HepG2 (cell line): ENCODE results near the gene SDK1. TPM values are rescaled to one million over a fixed set of nuclear protein-coding genes. Genes with fewer than 3 reads are reported as not detected.

Source experiments
- ATAC-seq: fragments of 200-7000 bp; cut with Tn5 transposase; 3 replicates; pipeline ENCODE4 v1.9.1; 2020; ENCODE audit warnings: mild to moderate bottlenecking, moderate library complexity
- BruUV-seq: library from RNA; stranded (reverse); fragments of 400-500 nt; replicated peaks from 2 replicates; lab custom pipeline; 2021; lab: Mats Ljungman, UMichigan
- CTCF ChIA-PET: fragments of 300-600 bp; formaldehyde crosslinking; extraction: SDS; loops from one replicate; lab custom pipeline; 2021; ENCODE audit warnings: low total read pairs, inconsistent platforms, low intra/inter-chr PET ratio; lab: Yijun Ruan, JAX
- POLR2A ChIA-PET: fragments of 350-600 bp; sonication (Branson Sonifier 250); formaldehyde crosslinking; loops from one replicate; lab custom pipeline; 2020; ENCODE audit warnings: antibody characterized with exemption, inconsistent platforms; lab: Yijun Ruan, JAX
- DNase-seq: peaks from one replicate; pipeline ENCODE4 v3.0.0-alpha.2; 2015; ENCODE audit warnings: low spot score
- FAIRE-seq: peaks from 3 replicates; lab custom pipeline; 2011; peaks lifted over from hg19 to GRCh38; lab: Jason Lieb, UNC
- H2AFZ ChIP-seq: one replicate; pipeline ENCODE4 v1.6.1; 2011; ENCODE audit warnings: low read length, inconsistent platforms
- H3K27ac ChIP-seq: fragments of 300-600 bp; 3 replicates; pipeline ENCODE4 v1.8.0; 2011; ENCODE audit warnings: mixed run types, mild to moderate bottlenecking, mixed read lengths, low read length, inconsistent platforms; ENCODE audit not compliant: insufficient read depth; ENCODE audit errors: extremely low read length
- H3K27me3 ChIP-seq, 2 experiments: fragments of 200-600 bp in 1 of 2; 2 replicates in 1 of 2; 3 replicates in 1 of 2; pipeline versions ENCODE4 v1.6.0 to v1.8.0; 2011; ENCODE audit warnings: low read length in 2 of 2, mild to moderate bottlenecking in 2 of 2, moderate library complexity in 2 of 2, inconsistent platforms in 1 of 2; ENCODE audit not compliant: insufficient read depth in 2 of 2, control insufficient read depth in 1 of 2
- H3K36me3 ChIP-seq, 2 experiments: fragments of 200-600 bp in 1 of 2; replicated peaks in 1 of 2; 2 replicates in 1 of 2; 3 replicates in 1 of 2; pipeline versions ENCODE4 v1.5.1 to v1.8.0; 2011; ENCODE audit warnings: low read length in 2 of 2, inconsistent platforms in 1 of 2; ENCODE audit not compliant: insufficient read depth in 2 of 2, control insufficient read depth in 1 of 2
- H3K4me1 ChIP-seq: 2 replicates; pipeline ENCODE4 v1.5.1; 2012; ENCODE audit warnings: low read length, inconsistent platforms; ENCODE audit not compliant: insufficient read depth
- H3K4me2 ChIP-seq: 2 replicates; pipeline ENCODE4 v1.6.0; 2011; ENCODE audit warnings: low read depth, low read length, inconsistent platforms
- H3K4me3 ChIP-seq, 3 experiments: fragments of 200-600 bp in 1 of 3; sonication (generic), shearing (Covaris generic) in 1 of 3; replicated peaks in 1 of 3; 2 replicates each; pipeline ENCODE4 v1.5.1; 2011 to 2016; ENCODE audit warnings: low read length in 3 of 3, inconsistent platforms in 2 of 3, low read depth in 2 of 3, mild to moderate bottlenecking in 2 of 3, control low read depth in 1 of 3, mixed read lengths in 1 of 3; ENCODE audit not compliant: insufficient read depth in 1 of 3
- H3K79me2 ChIP-seq: one replicate; pipeline ENCODE4 v1.6.1; 2011; ENCODE audit warnings: low read length, inconsistent platforms; ENCODE audit not compliant: insufficient read depth
- H3K9ac ChIP-seq: 2 replicates; pipeline ENCODE4 v1.6.0; 2011; ENCODE audit warnings: mild to moderate bottlenecking, low read depth, low read length, inconsistent platforms; ENCODE audit not compliant: insufficient read depth
- H3K9me3 ChIP-seq: 2 replicates; pipeline ENCODE4 v1.5.1; 2012; ENCODE audit warnings: mild to moderate bottlenecking, low read length
- H4K20me1 ChIP-seq: 2 replicates; pipeline ENCODE4 v1.6.0; 2011; ENCODE audit warnings: inconsistent platforms, mild to moderate bottlenecking, low read length, moderate library complexity; ENCODE audit not compliant: insufficient read depth
- ATF4 ChIP-seq, 2 experiments: fragments of 450-650 bp in 1 of 2; sonication (generic) in 1 of 2; formaldehyde crosslinking; IDR thresholded peaks; 2 replicates each; pipeline versions ENCODE4 v1.5.0 to v1.8.0; 2020 to 2022; ENCODE audit warnings: mild to moderate bottlenecking in 1 of 2, missing genetic modification reagents in 1 of 2
- DPF2 ChIP-seq: sonication (generic); formaldehyde crosslinking; IDR thresholded peaks from 2 replicates; pipeline ENCODE4 v1.4.0; 2020; ENCODE audit warnings: mild to moderate bottlenecking, low read depth, missing genetic modification reagents, borderline replicate concordance
- ELF3 ChIP-seq: IDR thresholded peaks from 2 replicates; pipeline ENCODE4 v1.6.1; 2016; ENCODE audit warnings: missing genetic modification reagents, missing compliant biosample characterization
- JDP2 ChIP-seq: sonication (generic); formaldehyde crosslinking; IDR thresholded peaks from 2 replicates; pipeline ENCODE4 v1.8.1; 2022; ENCODE audit warnings: missing genetic modification reagents, borderline replicate concordance
- LRRFIP1 ChIP-seq: sonication (generic); formaldehyde crosslinking; conservative IDR thresholded peaks from 2 replicates; pipeline ENCODE4 v1.4.0; 2020; ENCODE audit warnings: missing genetic modification reagents
- NCOA2 ChIP-seq: sonication (generic); formaldehyde crosslinking; IDR thresholded peaks from 2 replicates; pipeline ENCODE4 v1.8.0; 2022; ENCODE audit warnings: inconsistent platforms
- NFKBIZ ChIP-seq: IDR thresholded peaks from 2 replicates; pipeline ENCODE4 v1.6.1; 2018; ENCODE audit warnings: missing genetic modification reagents, missing compliant biosample characterization
- TCF12 ChIP-seq, 2 experiments: fragments of 450-650 bp in 1 of 2; sonication (generic) in 1 of 2; formaldehyde crosslinking in 1 of 2; IDR thresholded peaks; 2 replicates each; pipeline versions ENCODE4 v1.6.1 to v1.8.0; 2017 to 2022; ENCODE audit warnings: antibody characterized with exemption in 1 of 2, mild to moderate bottlenecking in 1 of 2, missing genetic modification reagents in 1 of 2, moderate library complexity in 1 of 2
- TGIF2 ChIP-seq: IDR thresholded peaks from 2 replicates; pipeline ENCODE4 v1.6.1; 2016; ENCODE audit warnings: control low read depth, missing compliant biosample characterization
- U2AF1 ChIP-seq: fragments of 200-400 bp; formaldehyde crosslinking; optimal IDR thresholded peaks from 2 replicates; pipeline ENCODE3; 2017; ENCODE audit warnings: mild to moderate bottlenecking, low read depth, low read length
- WIZ ChIP-seq: sonication (generic); formaldehyde crosslinking; IDR thresholded peaks from 2 replicates; pipeline ENCODE4 v1.5.1; 2020; ENCODE audit warnings: mild to moderate bottlenecking, missing genetic modification reagents
- ZKSCAN1 ChIP-seq: fragments of 150-350 bp; IDR thresholded peaks from 2 replicates; pipeline ENCODE4 v1.6.1; 2014; ENCODE audit warnings: low read length
- ZNF20 ChIP-seq: sonication (generic); formaldehyde crosslinking; IDR thresholded peaks from 2 replicates; pipeline ENCODE4 v1.4.0; 2020; ENCODE audit warnings: mild to moderate bottlenecking, moderate library complexity, missing genetic modification reagents
- ZNF234 ChIP-seq: sonication (generic); formaldehyde crosslinking; conservative IDR thresholded peaks from 2 replicates; pipeline ENCODE4 v1.5.1; 2020; ENCODE audit warnings: mild to moderate bottlenecking, missing genetic modification reagents
- ZNF333 ChIP-seq: sonication (generic); formaldehyde crosslinking; IDR thresholded peaks from 2 replicates; pipeline ENCODE4 v1.4.0; 2020; ENCODE audit warnings: mild to moderate bottlenecking, missing genetic modification reagents, borderline replicate concordance
- ZNF576 ChIP-seq: sonication (generic); formaldehyde crosslinking; IDR thresholded peaks from 2 replicates; pipeline ENCODE4 v1.4.0; 2020; ENCODE audit warnings: mild to moderate bottlenecking, missing genetic modification reagents
- ZNF607 ChIP-seq: sonication (generic); formaldehyde crosslinking; IDR thresholded peaks from 2 replicates; pipeline ENCODE4 v1.5.1; 2020; ENCODE audit warnings: missing genetic modification reagents, mild to moderate bottlenecking, borderline replicate concordance
- ZNF747 ChIP-seq: sonication (generic); formaldehyde crosslinking; IDR thresholded peaks from 2 replicates; pipeline ENCODE4 v1.8.1; 2023; ENCODE audit warnings: missing genetic modification reagents, mild to moderate bottlenecking, borderline replicate concordance
- WGBS: methylation state at CpG from one replicate; pipeline ENCODE4 v1.1.6; 2017; ENCODE audit warnings: low lambda C conversion rate; 5-methylcytosine and 5-hydroxymethylcytosine counted together
- in situ Hi-C: cut with HindIII; loops from 2 replicates; pipeline ENCODE4 v1.10.0; 2017; ENCODE audit warnings: low pct_unique_long_range_greater_than_20kb; ENCODE audit not compliant: extremely low pct_ligation_motif_present
- intact Hi-C: fragments of 100-400 bp; cut with micrococcal nuclease; formaldehyde crosslinking; loops from one replicate; pipeline ENCODE4 v1.10.0; 2022; ENCODE audit not compliant: unreplicated experiment
- polyA plus RNA-seq, 8 experiments: library from polyadenylated mRNA; depleted of rRNA in 3 of 8; stranded (reverse) in 7 of 8; unstranded in 1 of 8; fragments of >200 nt; fragmentation: Illumina TruSeq in 4 of 8; extraction: Trizol in 4 of 8; gene quantifications; 2 replicates each; pipeline versions ENCODE4 v1.2.1 to v1.2.3, GENCODE V29; 2011 to 2016; ENCODE audit warnings: low read depth in 4 of 8, missing spikeins in 1 of 8, mixed read lengths in 1 of 8; ENCODE audit not compliant: insufficient read depth in 1 of 8
- total RNA-seq, 5 experiments: library from RNA; depleted of rRNA; stranded (reverse); fragments of >200 nt; fragmentation: Illumina TruSeq; extraction: Trizol; gene quantifications; 2 replicates each; pipeline ENCODE4 v1.2.3, GENCODE V29; 2016; ENCODE audit warnings: low read depth in 1 of 5
- TF ChIP-seq, protein P1 (sequence below): sonication (generic); formaldehyde crosslinking; IDR thresholded peaks from 2 replicates; pipeline ENCODE4 v1.5.0; 2020; ENCODE audit warnings: missing genetic modification reagents, mild to moderate bottlenecking, borderline replicate concordance

The SDK1 gene
- total and polyA plus RNA-seq, 2 of the 13 experiments (the other 11 are each of a cell fraction or from before 2014, with no cell fraction given): 0.35 to 2.4 TPM

DNA sequence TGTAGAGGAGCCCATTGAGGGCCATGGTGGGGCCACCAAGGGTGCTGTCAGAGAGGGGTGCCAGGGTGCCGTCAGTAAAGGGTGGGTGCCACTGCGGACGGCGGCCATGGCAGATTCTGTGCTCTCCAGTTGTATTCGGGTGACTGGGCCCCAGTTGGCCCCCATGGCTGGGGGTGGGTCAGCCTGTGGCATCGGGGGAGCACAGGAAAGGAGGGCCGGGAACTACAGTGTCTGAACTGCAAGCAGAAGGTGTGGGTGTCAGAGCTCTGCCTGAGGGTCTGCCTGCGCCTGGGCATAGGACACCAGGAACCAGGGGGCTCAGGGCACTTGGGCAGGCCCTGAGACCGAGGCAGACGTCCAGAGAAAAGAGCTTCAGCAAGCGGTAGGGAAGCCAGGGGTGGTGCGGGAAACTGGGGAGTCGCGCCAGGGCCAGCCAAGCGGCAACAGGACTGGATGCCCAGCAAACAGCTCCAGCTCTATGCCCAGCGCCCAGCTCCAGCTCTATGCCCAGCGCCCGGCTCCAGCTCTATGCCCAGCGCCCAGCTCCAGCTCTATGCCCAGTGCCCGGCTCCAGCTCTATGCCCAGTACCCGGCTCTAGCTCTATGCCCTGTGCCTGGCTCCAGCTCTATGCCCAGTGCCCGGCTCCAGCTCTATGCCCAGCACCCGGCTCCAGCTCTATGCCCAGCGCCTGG, 878.8 kb downstream of the SDK1 start (continued):
- no peak for TF ChIP-seq ZKSCAN1
- no peak for TF ChIP-seq NFKBIZ (CRISPR knock-in tag)
- TF ChIP-seq ZNF576 (CRISPR knock-in tag): no peak
- TF ChIP-seq NCOA2 (CRISPR knock-in tag): no peak
- no peak for TF ChIP-seq WIZ (CRISPR knock-in tag)
- TF ChIP-seq ZNF333 (CRISPR knock-in tag): no peak
- TF ChIP-seq ZNF607 (CRISPR knock-in tag): no peak
- no peak for TF ChIP-seq DPF2 (CRISPR knock-in tag)
- TF ChIP-seq, protein P1, sequence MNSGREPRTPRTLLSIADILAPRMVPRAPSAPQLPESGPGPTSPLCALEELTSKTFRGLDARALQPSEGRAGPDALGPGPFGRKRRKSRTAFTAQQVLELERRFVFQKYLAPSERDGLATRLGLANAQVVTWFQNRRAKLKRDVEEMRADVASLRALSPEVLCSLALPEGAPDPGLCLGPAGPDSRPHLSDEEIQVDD (CRISPR knock-in tag): no peak
- TF ChIP-seq ATF4 (CRISPR knock-in tag; IDR thresholded peaks at IDR 0.05): no peak

- WGBS: 82% methylated on average over 6 of the region's 7 CpGs
- TF ChIP-seq U2AF1: no peak
- TF ChIP-seq TGIF2 (CRISPR knock-in tag): no peak
- TF ChIP-seq TCF12 (IDR thresholded peaks at IDR 0.05): no peak
- TF ChIP-seq TCF12 (CRISPR knock-in tag; IDR thresholded peaks at IDR 0.05): no peak
- TF ChIP-seq ZNF20: no peak
- no peak for TF ChIP-seq ZNF747 (CRISPR knock-in tag)
- TF ChIP-seq ZNF234: no peak
- no peak for TF ChIP-seq ELF3 (CRISPR knock-in tag)
- TF ChIP-seq LRRFIP1 (CRISPR knock-in tag): no peak
- TF ChIP-seq JDP2 (CRISPR knock-in tag): no peak
These were observed 880.4 kb downstream of the SDK1 start for GRCh38 chr7:4181446-4181845.

More at GRCh38 chr7:4181446-4181845, 880.4 kb downstream of the SDK1 start:
- Histone ChIP-seq H3K4me1 (no peaks in the 10 kb centered on the region), H3K9ac (no peak overlapping the region), H3K4me3 (no peak overlapping the region), H4K20me1 (no peaks in the 10 kb centered on the region), H3K79me2 (no peaks in the 10 kb centered on the region), H3K9me3 (no peaks in the 10 kb centered on the region), H3K4me2 (no peak overlapping the region), H2AFZ (no peak overlapping the region), H3K27ac (no peak overlapping the region), H3K36me3 (no peaks in the 10 kb centered on the region), H3K27me3 (no peaks in the 10 kb centered on the region)
- POLR2A ChIA-PET: no interaction called here
- CTCF ChIA-PET: no interaction called here
- no TSS peak for BruUV-seq
- ATAC-seq (no peak), FAIRE-seq (no peak), DNase-seq (no peak)
- intact Hi-C loops (no loop called here), in situ Hi-C loops (no loop called here)
